GM12864 (cell line): ENCODE measurements around the gene SMARCC1.
"Not testable (repeated sequence)": the region's sequence is repeated elsewhere in the genome, so short reads cannot be mapped to it uniquely, and the experiment has no call there.

Experiments used
- DNase-seq: peaks from one replicate; pipeline ENCODE4 v3.0.0-alpha.2; 2011; ENCODE audit warnings: low read depth
- H3K4me3 ChIP-seq: 2 replicates; pipeline ENCODE4 v1.5.1; 2011; ENCODE audit warnings: mild to moderate bottlenecking, low read depth, low read length, control low read depth
- TF ChIP-seq, protein P1 (sequence below): IDR thresholded peaks from 2 replicates; pipeline ENCODE4 v1.5.1; 2011; ENCODE audit warnings: low read depth, mild to moderate bottlenecking, moderate library complexity, low read length, control low read depth, inconsistent platforms; ENCODE audit errors: missing control alignments

Gene SMARCC1

DNA sequence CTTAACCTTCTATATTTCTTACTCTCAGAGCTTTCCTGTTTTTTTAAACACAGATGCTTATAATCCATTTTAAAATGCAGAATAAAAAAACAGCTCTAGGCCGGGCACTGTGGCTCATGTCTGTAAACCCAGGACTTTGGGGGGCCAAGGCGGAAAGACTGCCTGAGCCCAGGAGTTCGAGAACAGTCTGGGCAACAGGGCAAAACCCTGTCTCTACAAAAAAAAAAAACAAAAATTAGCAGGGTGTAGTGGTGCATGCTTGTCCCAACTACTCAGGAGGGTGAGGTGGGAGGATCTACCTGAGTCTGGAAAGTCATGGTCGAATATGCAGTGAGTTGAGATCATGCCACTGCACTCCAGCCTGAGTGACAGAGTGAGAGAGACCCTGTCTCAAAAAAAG is 15.5 kb downstream of the SMARCC1 start:
- no peak for DNase-seq
- TF ChIP-seq, protein P1, sequence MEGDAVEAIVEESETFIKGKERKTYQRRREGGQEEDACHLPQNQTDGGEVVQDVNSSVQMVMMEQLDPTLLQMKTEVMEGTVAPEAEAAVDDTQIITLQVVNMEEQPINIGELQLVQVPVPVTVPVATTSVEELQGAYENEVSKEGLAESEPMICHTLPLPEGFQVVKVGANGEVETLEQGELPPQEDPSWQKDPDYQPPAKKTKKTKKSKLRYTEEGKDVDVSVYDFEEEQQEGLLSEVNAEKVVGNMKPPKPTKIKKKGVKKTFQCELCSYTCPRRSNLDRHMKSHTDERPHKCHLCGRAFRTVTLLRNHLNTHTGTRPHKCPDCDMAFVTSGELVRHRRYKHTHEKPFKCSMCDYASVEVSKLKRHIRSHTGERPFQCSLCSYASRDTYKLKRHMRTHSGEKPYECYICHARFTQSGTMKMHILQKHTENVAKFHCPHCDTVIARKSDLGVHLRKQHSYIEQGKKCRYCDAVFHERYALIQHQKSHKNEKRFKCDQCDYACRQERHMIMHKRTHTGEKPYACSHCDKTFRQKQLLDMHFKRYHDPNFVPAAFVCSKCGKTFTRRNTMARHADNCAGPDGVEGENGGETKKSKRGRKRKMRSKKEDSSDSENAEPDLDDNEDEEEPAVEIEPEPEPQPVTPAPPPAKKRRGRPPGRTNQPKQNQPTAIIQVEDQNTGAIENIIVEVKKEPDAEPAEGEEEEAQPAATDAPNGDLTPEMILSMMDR: no peak
- H3K4me3 ChIP-seq: no peak overlapping the region

DNA sequence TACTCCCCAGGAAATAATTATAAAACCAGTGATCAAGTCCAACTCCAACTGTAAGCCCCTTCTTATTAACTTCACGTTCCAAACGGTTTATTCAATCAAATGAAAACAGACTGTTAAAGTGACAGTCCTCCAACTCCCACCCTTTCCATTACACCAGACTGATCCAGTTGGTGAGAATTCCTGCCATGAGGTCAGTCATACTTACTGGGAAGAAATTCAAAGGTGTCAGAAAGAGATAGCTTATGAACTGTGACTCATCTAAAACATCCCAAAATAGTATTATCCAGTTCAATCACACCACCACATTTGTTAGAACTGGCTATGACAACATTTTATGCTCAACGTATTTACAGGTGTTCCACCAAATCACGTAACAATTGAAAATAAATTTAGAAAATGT is 19.5 kb downstream of the SMARCC1 start:
- no peak for DNase-seq
- no peak overlapping the region for H3K4me3 ChIP-seq
- TF ChIP-seq, protein P1: no peak

DNA sequence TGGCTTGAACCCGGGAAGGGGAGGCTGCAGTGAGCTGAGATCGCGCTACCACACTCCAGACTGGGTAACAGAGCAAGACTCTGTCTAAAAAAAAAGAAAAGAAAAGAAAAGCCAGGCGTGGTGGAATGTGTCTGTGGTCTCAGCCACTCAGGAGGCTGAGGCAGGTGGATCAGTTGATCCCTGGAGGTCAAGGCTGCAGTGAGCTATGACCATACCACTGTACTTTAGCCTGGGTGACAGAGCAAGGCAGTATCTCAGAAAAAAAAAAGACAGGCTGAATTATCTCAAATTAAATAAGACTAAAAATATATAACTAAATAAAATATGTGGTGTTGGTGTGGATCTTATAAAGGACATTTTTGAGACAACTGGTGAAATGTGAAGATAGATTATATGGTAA is 20.6 kb downstream of the SMARCC1 start:
- H3K4me3 ChIP-seq: no peak overlapping the region
- no peak for DNase-seq
- TF ChIP-seq, protein P1: no peak

DNA sequence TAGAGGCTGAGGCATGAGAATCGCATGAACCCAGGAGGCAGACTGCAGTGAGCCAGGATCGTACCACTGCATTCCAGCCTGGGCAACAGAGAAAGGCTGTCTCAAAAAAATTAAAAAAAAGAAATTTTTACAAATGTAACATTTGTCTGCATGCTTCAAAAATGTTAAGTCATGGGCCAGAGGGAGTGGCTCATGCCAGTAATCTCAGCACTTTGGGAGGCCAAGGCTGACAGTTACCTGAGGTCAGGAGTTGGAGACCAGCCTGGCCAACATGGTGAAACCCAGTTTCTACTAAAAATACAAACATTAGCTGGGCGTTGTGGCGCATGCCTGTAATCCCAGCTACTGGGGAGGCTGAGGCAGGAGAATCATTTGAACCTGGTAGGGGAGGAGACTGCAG is 21.5 kb downstream of the SMARCC1 start:
- DNase-seq, H3K4me3 ChIP-seq: not testable (repeated sequence)

DNA sequence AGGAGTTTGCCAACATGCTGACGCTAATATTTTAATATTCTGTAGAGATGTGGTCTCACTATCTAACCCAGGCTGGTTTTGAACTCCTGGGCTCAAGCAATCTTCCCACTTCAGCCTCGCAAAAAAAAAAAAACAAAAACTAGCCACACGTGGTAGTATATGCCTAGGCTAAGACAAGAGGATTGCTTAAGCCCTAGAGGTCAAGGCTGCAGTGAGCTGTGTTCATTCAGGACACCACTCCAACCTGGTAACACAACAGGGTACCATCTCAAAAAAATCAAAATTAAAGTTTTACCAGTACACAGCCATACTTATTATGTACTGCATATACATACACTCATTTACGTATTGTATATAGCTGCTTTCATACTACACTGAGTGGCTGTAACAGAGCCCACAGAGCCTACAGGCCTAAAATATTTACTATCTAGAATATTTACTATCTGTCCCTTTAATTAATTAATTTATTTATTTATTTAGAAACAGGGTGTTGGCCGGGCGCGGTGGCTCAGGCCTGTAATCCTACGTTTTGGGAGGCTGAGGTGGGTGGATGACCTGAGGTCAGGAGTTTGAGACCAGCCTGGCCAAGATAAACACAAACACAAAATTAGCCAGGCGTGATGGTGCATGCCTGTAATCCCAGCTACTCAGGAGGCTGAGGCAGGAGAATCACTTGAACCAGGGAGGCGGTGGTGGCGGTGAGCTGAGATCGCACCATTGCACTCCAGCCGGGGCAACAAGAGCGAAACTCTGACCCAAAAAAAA is 23.2 kb downstream of the SMARCC1 start:
- no peak for DNase-seq
- no peak overlapping the region for H3K4me3 ChIP-seq
- TF ChIP-seq, protein P1: no peak

DNA sequence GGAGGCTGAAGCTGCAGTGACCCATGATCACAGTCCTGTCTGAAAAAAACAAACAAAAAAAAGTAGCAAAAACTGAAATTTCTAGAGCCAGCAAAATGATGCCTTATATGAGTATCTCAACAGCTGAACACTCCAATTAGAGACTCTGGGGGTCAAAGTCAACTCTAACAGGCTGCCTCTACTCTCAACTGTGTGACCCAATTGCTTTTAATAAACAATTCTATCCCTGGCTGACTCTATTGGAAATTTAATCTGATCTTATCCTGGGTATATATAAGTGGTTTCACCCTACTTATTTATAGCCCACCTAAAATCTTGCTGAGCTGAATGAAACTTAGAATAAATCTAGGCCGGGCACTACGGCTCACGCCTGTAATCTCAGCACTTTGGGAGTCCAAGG is 29.0 kb downstream of the SMARCC1 start:
- DNase-seq: no peak
- TF ChIP-seq, protein P1: no peak
- no peak overlapping the region for H3K4me3 ChIP-seq

DNA sequence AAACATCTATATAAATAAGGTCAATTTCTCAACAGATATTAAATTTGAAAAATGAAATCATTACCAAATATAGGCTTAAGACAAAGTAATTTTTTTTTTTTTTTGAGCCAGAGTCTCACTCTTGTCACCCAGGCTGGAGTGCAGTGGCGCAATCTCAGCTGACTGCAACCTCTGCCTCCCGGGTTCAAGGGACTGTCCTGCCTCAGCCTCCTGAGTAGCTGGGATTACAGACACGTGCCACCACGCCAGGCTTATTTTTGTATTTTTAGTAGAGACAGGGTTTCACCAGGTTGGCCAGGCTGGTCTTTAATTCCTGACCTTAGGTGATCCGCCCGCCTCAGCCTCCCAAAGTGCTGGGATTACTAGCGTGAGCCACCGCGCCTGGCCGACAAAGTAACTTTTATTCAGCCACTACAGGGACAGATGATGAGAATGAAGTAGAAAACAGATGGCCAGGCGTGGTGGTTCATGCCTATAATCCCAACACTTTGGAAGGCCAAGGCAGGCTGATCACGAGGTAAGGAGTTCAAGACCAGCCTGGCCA is 30.8 kb downstream of the SMARCC1 start:
- H3K4me3 ChIP-seq, DNase-seq: not testable (repeated sequence)

DNA sequence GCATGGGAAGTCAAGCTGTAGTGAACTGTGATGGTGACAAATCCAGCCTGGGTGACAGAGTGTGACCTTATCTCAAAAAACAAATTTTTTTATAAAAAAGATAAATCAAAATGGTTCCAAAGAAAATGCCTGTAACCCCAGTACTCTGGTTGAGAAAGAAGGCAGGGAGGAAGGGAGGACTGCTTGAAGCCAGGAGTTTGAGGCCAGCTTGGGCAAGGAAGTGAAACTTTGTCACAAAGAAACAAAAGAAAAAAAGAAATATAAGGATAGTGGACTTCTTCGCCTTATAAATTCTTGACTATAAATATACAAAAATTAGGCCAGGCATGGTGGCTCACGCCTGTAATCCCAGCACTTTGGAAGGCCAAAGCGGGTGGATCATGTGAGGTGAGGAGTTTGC is 34.1 kb downstream of the SMARCC1 start:
- TF ChIP-seq, protein P1: no peak
- H3K4me3 ChIP-seq: no peak overlapping the region
- DNase-seq: no peak
